ENCODE measurements around the gene ZNF660.

The ZNF660 gene

DNA sequence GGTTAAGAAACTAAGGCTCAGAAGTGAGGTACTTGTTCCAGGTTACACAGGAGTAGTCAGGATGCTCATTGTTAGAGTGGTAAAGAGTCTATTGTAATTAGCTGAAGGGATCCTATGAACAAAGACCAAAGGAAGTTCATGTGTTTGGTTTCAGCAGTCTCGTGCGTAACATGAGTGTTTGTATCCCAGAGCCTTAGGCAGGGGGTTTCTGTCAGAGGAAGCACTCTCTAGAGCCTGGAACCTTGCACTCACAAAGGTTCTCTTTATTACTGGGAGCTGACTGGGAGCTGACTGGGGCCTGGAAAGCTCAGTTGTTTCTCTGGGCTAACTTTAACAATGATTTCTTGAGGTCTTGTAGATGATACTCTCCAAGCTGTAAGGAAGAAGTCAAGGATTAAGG is 44.0 kb downstream of the ZNF660 start:
- in situ Hi-C loops (cut with MboI; ENCODE audit: low sequenced_read_pairs) = no loop called here

- in situ Hi-C loops (cut with MboI; ENCODE audit: low sequenced_read_pairs) = no loop called here
Measured at GRCh38 chr3:44632193-44632592, 47.4 kb downstream of the ZNF660 start.

DNA sequence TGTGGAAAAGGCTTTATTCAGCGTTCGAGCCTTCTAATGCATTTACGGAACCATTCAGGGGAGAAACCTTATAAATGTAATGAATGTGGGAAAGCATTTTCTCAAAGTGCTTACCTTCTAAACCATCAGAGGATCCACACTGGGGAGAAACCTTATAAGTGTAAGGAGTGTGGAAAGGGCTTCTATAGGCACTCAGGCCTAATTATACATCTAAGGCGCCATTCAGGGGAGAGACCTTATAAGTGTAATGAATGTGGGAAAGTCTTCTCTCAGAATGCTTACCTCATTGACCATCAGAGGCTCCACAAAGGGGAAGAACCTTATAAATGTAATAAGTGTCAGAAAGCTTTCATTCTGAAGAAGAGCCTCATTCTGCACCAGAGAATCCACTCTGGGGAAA is 57.6 kb downstream of the ZNF660 start:
- in situ Hi-C loops (cut with MboI; ENCODE audit: low sequenced_read_pairs) = no loop called here

DNA sequence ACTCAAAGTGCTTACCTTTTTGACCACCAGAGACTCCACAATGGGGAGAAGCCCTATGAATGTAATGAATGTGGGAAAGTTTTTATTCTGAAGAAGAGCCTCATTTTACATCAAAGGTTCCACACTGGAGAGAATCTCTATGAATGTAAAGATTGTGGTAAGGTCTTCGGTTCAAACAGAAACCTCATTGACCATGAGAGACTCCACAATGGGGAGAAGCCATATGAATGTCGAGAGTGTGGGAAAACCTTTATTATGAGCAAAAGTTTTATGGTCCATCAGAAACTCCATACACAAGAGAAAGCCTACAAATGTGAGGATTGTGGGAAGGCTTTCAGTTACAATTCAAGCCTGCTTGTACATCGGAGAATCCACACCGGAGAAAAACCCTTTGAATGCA is 58.3 kb downstream of the ZNF660 start:
- in situ Hi-C loops (cut with MboI; ENCODE audit: low sequenced_read_pairs) = no loop called here

DNA sequence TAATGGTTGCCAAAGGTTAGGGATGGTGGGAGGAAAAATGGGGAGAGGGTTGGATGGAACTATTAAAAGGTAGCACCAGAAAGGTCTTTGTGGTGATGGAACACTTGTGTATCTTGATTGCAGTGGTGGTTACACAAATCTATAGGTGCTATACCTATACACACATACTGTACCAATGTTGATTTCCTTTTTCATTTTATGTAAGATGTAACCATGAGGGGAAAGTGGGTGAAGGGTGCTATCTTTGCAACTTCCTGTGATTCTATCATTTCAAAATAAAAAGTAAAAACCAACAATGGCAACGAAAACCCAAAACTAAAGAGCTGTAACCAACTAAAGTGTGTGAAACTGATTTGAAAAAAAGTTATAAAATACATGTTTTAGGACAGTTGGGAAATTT is 63.0 kb downstream of the ZNF660 start:
- in situ Hi-C loops (cut with MboI; ENCODE audit: low sequenced_read_pairs) = no loop called here

DNA sequence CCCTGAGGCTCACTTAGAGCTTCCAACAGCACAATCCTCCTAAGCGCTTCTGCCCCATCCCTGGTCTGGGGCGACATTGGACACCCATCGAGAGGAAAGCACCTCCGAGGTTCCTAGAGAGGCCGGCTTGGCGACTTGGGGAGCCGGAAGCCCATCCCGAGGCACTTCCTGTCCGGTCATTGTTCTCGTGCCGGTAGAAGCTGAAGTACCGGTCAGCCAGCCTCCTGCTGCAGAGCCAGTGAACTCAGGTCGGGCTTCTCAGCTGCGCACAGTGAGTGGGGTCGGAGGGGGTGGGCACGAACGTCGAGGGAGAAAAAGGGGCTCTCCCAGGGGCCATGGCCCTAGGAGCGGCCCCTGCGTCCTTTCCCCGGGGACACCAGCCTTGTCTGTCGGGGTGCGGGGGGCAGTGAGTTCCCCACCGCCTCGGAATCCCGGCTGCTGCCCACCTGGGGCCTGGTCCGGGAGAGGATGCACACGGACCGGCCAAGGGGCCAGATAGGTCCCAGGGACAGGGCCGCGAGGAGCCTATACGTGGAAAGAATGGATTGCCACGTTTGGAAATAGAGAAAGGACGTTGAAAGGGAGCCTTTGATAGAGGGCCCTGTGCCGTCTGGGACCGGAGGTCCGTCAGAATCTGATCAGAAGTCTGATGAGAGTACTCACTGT is 63.9 kb downstream of the ZNF660 start, which contains the start of gene ZNF35:
TSS of gene ZNF35 (plus strand) at position 169 of the 666 bp plus-strand sequence. CDS start 2,336 bp downstream, outside the sequence.
- in situ Hi-C loops (cut with MboI; ENCODE audit: low sequenced_read_pairs) = no loop called here
